ENCODE measurements around the gene FRY.

GRCh38 chr13:32178763-32179162 lies 147.2 kb downstream of the FRY start:
- TF ChIP-seq EZH2phosphoT487 (IDR thresholded peaks at IDR 0.05; ENCODE audit: borderline replicate concordance, low read depth, low read length), result no peak
- no peak for TF ChIP-seq CTCF (conservative IDR thresholded peaks at IDR 0.05; ENCODE audit: low read length)
